Renal cortical epithelial cell (primary cell): ENCODE data around the gene OR13H1. TPM values are rescaled to one million over a fixed set of nuclear protein-coding genes. Genes with fewer than 3 reads are reported as not detected.
"Not testable (repeated sequence)": the region's sequence is repeated elsewhere in the genome, so short reads cannot be mapped to it uniquely, and the experiment has no call there.

Experiments used
- DNase-seq: peaks from one replicate; pipeline ENCODE4 v3.0.0-alpha.2; 2011; ENCODE audit warnings: low read depth
- total RNA-seq: library from RNA; depleted of rRNA; stranded (reverse); fragments of >200 nt; gene quantifications from 2 replicates; pipeline ENCODE4 v1.2.3, GENCODE V29; 2014

OR13H1 gene
- not detected in 2 replicates for total RNA-seq

GRCh38 chrX:131543774-131544173 lies at the start of gene OR13H1:
Gene OR13H1 (plus strand): TSS chrX:131544074. CDS start chrX:131544074, 0 bp downstream.
- no peak for DNase-seq

- DNase-seq: not testable (repeated sequence)
These were observed 42.3 kb upstream of the OR13H1 start for GRCh38 chrX:131501556-131501955.

GRCh38 chrX:131513159-131513914 lies 30.5 kb upstream of the OR13H1 start:
- no peak for DNase-seq

- no peak for DNase-seq
These were observed 22.1 kb upstream of the OR13H1 start for GRCh38 chrX:131521824-131522223.

- no peak for DNase-seq
These were observed 344 bp downstream of the OR13H1 start for GRCh38 chrX:131544218-131544617.

- no peak for DNase-seq
These were observed 5.1 kb downstream of the OR13H1 start for GRCh38 chrX:131549011-131549410.

GRCh38 chrX:131552453-131552852 lies 8.6 kb downstream of the OR13H1 start:
- not testable (repeated sequence) for DNase-seq

GRCh38 chrX:131558562-131558961 lies 14.7 kb downstream of the OR13H1 start:
- no peak for DNase-seq

- no peak for DNase-seq
These were observed 20.8 kb downstream of the OR13H1 start for GRCh38 chrX:131564553-131565229.

- no peak for DNase-seq
These were observed 22.0 kb downstream of the OR13H1 start for GRCh38 chrX:131565909-131566308.

- no peak for DNase-seq
These were observed 27.5 kb downstream of the OR13H1 start for GRCh38 chrX:131571348-131571747.

- DNase-seq: no peak
These were observed 28.6 kb downstream of the OR13H1 start for GRCh38 chrX:131572372-131573014.

- no peak for DNase-seq
These were observed 33.5 kb downstream of the OR13H1 start for GRCh38 chrX:131577413-131577812.

GRCh38 chrX:131577999-131578734 lies 34.3 kb downstream of the OR13H1 start:
- DNase-seq: no peak

- not testable (repeated sequence) for DNase-seq
These were observed 35.0 kb downstream of the OR13H1 start for GRCh38 chrX:131578735-131579367.

GRCh38 chrX:131588995-131589394 lies 45.1 kb downstream of the OR13H1 start:
- DNase-seq: no peak
